H1 (cell line): ENCODE data around the gene GRM1. TPM values are rescaled to one million over a fixed set of nuclear protein-coding genes. Genes with fewer than 3 reads are reported as not detected.

Experiments
- CTCF ChIA-PET: fragments of 300-600 bp; sonication (Branson Sonifier 250); formaldehyde crosslinking; loops from one replicate; lab custom pipeline; 2021; ENCODE audit not compliant: partially characterized antibody; lab: Charles Lee
- POLR2A ChIA-PET: fragments of 300-600 bp; sonication (Branson Sonifier 250); formaldehyde crosslinking; loops from one replicate; lab custom pipeline; 2021; ENCODE audit warnings: inconsistent platforms; ENCODE audit not compliant: partially characterized antibody; lab: Charles Lee
- DNase-seq, 2 experiments: peaks; one replicate each; pipeline versions ENCODE4 v3.0.0 to v3.0.0-alpha.2; 2010 to 2022; ENCODE audit warnings: low spot score in 2 of 2, low read depth in 1 of 2, mixed read lengths in 1 of 2
- FAIRE-seq: peaks from 2 replicates; lab custom pipeline; 2011; peaks lifted over from hg19 to GRCh38; lab: Jason Lieb, UNC
- H2AFZ ChIP-seq: 2 replicates; pipeline ENCODE4 v1.8.1; 2012; ENCODE audit warnings: low read length, inconsistent platforms
- H2AK5ac ChIP-seq: 2 replicates; pipeline ENCODE4 v1.6.1; 2013; ENCODE audit warnings: low read depth, low read length
- H2BK120ac ChIP-seq: replicated peaks from 2 replicates; pipeline ENCODE3; 2013; ENCODE audit warnings: low read depth, low read length, inconsistent platforms
- H2BK12ac ChIP-seq: 2 replicates; pipeline ENCODE4 v1.6.1; 2013; ENCODE audit warnings: low read depth, low read length
- H2BK15ac ChIP-seq: 2 replicates; pipeline ENCODE4 v1.6.1; 2013; ENCODE audit warnings: low read length
- H2BK20ac ChIP-seq: 2 replicates; pipeline ENCODE4 v1.6.1; 2013; ENCODE audit warnings: low read length
- H2BK5ac ChIP-seq: 2 replicates; pipeline ENCODE4 v1.6.1; 2013; ENCODE audit warnings: low read depth, low read length
- H3K14ac ChIP-seq: 2 replicates; pipeline ENCODE4 v1.6.1; 2013; ENCODE audit warnings: inconsistent platforms; ENCODE audit not compliant: insufficient read length
- H3K18ac ChIP-seq: 2 replicates; pipeline ENCODE4 v1.6.1; 2013; ENCODE audit warnings: low read length; ENCODE audit errors: extremely low read depth
- H3K23ac ChIP-seq: 2 replicates; pipeline ENCODE4 v1.6.1; 2013; ENCODE audit warnings: inconsistent platforms; ENCODE audit not compliant: insufficient read length
- H3K23me2 ChIP-seq: 2 replicates; pipeline ENCODE4 v1.6.1; 2013; ENCODE audit warnings: low read depth, low read length
- H3K27ac ChIP-seq: 2 replicates; pipeline ENCODE4 v1.6.1; 2011; ENCODE audit warnings: low read depth, low read length, inconsistent platforms
- H3K27me3 ChIP-seq, 4 experiments: replicated peaks in 1 of 4; 1 replicate in 1 of 4; 2 replicates in 3 of 4; pipeline versions ENCODE4 v1.6.1 to v1.8.1; 2011 to 2013; ENCODE audit warnings: low read length in 3 of 4, mild to moderate bottlenecking in 3 of 4, inconsistent platforms in 2 of 4, mixed read lengths in 2 of 4, moderate library complexity in 1 of 4; ENCODE audit not compliant: control insufficient read depth in 3 of 4, insufficient read depth in 3 of 4; ENCODE audit errors: extremely low read depth in 1 of 4
- H3K36me3 ChIP-seq, 4 experiments: 2 replicates each; pipeline versions ENCODE4 v1.6.1 to v1.8.1; 2011 to 2013; ENCODE audit warnings: mild to moderate bottlenecking in 4 of 4, low read length in 3 of 4, moderate library complexity in 2 of 4, control low read depth in 1 of 4, inconsistent platforms in 1 of 4; ENCODE audit not compliant: insufficient read depth in 4 of 4, control insufficient read depth in 2 of 4
- H3K4ac ChIP-seq: replicated peaks from 2 replicates; pipeline ENCODE3; 2013; ENCODE audit warnings: low read length, low read depth, mixed read lengths, inconsistent platforms; ENCODE audit not compliant: insufficient read length
- H3K4me1 ChIP-seq, 4 experiments: replicated peaks in 1 of 4; 1 replicate in 1 of 4; 2 replicates in 3 of 4; pipeline versions ENCODE4 v1.6.1 to v1.8.1; 2011 to 2013; ENCODE audit warnings: low read length in 3 of 4, inconsistent platforms in 2 of 4, mixed read lengths in 1 of 4; ENCODE audit not compliant: insufficient read depth in 4 of 4, control insufficient read depth in 3 of 4
- H3K4me2 ChIP-seq, 2 experiments: 2 replicates each; pipeline versions ENCODE4 v1.6.1 to v1.8.1; 2011 to 2013; ENCODE audit warnings: low read depth in 2 of 2, low read length in 2 of 2, control low read depth in 1 of 2, inconsistent platforms in 1 of 2, mild to moderate bottlenecking in 1 of 2; ENCODE audit not compliant: insufficient read depth in 1 of 2
- H3K4me3 ChIP-seq, 4 experiments: fragments of 200-600, 300-600 bp in 1 of 4; sonication (generic), shearing (Covaris generic), sonication (Bioruptor Twin) in 1 of 4; 2 replicates each; pipeline versions ENCODE4 v1.5.1 to v1.8.1; 2011 to 2016; ENCODE audit warnings: low read length in 4 of 4, low read depth in 3 of 4, control low read depth in 2 of 4, inconsistent platforms in 2 of 4, mild to moderate bottlenecking in 2 of 4, mixed read lengths in 1 of 4, moderate library complexity in 1 of 4; ENCODE audit not compliant: insufficient read depth in 2 of 4; ENCODE audit errors: extremely low read depth in 1 of 4
- H3K56ac ChIP-seq: replicated peaks from 2 replicates; pipeline ENCODE3; 2013; ENCODE audit warnings: low read depth, mild to moderate bottlenecking, mixed read lengths, low read length, inconsistent platforms; ENCODE audit not compliant: insufficient read length
- H3K79me1 ChIP-seq: 2 replicates; pipeline ENCODE4 v1.6.1; 2013; ENCODE audit warnings: low read depth, low read length, control low read depth
- H3K79me2 ChIP-seq, 2 experiments: 2 replicates each; pipeline versions ENCODE4 v1.6.1 to v1.8.1; 2012 to 2013; ENCODE audit warnings: low read length in 2 of 2, mild to moderate bottlenecking in 2 of 2, inconsistent platforms in 1 of 2; ENCODE audit not compliant: insufficient read depth in 2 of 2, control insufficient read depth in 1 of 2
- H3K9ac ChIP-seq, 4 experiments: replicated peaks in 1 of 4; 1 replicate in 1 of 4; 2 replicates in 3 of 4; pipeline versions ENCODE4 v1.6.1 to v1.8.1; 2011 to 2013; ENCODE audit warnings: low read depth in 3 of 4, low read length in 3 of 4, control low read depth in 2 of 4, mild to moderate bottlenecking in 2 of 4, moderate library complexity in 2 of 4, inconsistent platforms in 1 of 4; ENCODE audit errors: extremely low read depth in 1 of 4
- H3K9me3 ChIP-seq, 2 experiments: 2 replicates each; pipeline versions ENCODE4 v1.6.1 to v1.8.1; 2012 to 2013; ENCODE audit warnings: mild to moderate bottlenecking in 2 of 2, moderate library complexity in 2 of 2, control low read depth in 1 of 2, inconsistent platforms in 1 of 2, low read depth in 1 of 2, low read length in 1 of 2, mixed read lengths in 1 of 2; ENCODE audit not compliant: insufficient read depth in 2 of 2
- H4K20me1 ChIP-seq, 2 experiments: replicated peaks in 1 of 2; 2 replicates each; pipeline versions ENCODE3 to v1.8.1; 2011 to 2013; ENCODE audit warnings: inconsistent platforms in 2 of 2, low read length in 2 of 2, mild to moderate bottlenecking in 1 of 2; ENCODE audit not compliant: insufficient read depth in 2 of 2, control insufficient read depth in 1 of 2
- H4K5ac ChIP-seq: 2 replicates; pipeline ENCODE4 v1.6.1; 2013; ENCODE audit warnings: low read length, low read depth, mixed read lengths, inconsistent platforms; ENCODE audit not compliant: insufficient read length
- H4K8ac ChIP-seq: 2 replicates; pipeline ENCODE4 v1.8.0; 2013; ENCODE audit warnings: mild to moderate bottlenecking, moderate library complexity, low read length, inconsistent platforms; ENCODE audit not compliant: insufficient read depth; ENCODE audit errors: extremely low read depth
- H4K91ac ChIP-seq: replicated peaks from 2 replicates; pipeline ENCODE3; 2013; ENCODE audit warnings: low read length, mixed read lengths, inconsistent platforms; ENCODE audit not compliant: insufficient read length
- ATF3 ChIP-seq: IDR thresholded peaks from 2 replicates; pipeline ENCODE4 v1.6.1; 2011; ENCODE audit warnings: low read depth, mild to moderate bottlenecking, low read length; ENCODE audit not compliant: insufficient read depth
- CEBPB ChIP-seq: IDR thresholded peaks from 2 replicates; pipeline ENCODE4 v1.6.1; 2012; ENCODE audit warnings: low read depth, low read length
- GTF2F1 ChIP-seq: IDR thresholded peaks from 2 replicates; pipeline ENCODE4 v1.6.1; 2012; ENCODE audit warnings: low read depth, low read length, improper control_type of control experiment, borderline replicate concordance
- HDAC6 ChIP-seq: IDR thresholded peaks from one replicate; pipeline ENCODE4 v1.7.1; 2012; ENCODE audit warnings: low read depth, mild to moderate bottlenecking, inconsistent platforms, low read length, moderate library complexity
- POLR2AphosphoS5 ChIP-seq: IDR thresholded peaks from 2 replicates; pipeline ENCODE4 v1.6.1; 2011; ENCODE audit warnings: low read depth, low read length
- RBBP5 ChIP-seq: IDR thresholded peaks from 2 replicates; pipeline ENCODE4 v1.7.1; 2012; ENCODE audit warnings: low read depth, mild to moderate bottlenecking, inconsistent platforms, low read length, moderate library complexity, borderline replicate concordance
- SIN3A ChIP-seq, 2 experiments: IDR thresholded peaks in 1 of 2; conservative IDR thresholded peaks in 1 of 2; 2 replicates each; pipeline ENCODE4 v1.6.1; 2011 to 2012; ENCODE audit warnings: low read length in 2 of 2, improper control_type of control experiment in 1 of 2, low read depth in 1 of 2, mild to moderate bottlenecking in 1 of 2
- TCF12 ChIP-seq: IDR thresholded peaks from 2 replicates; pipeline ENCODE4 v1.6.1; 2011; ENCODE audit warnings: low read depth, mild to moderate bottlenecking, low read length
- ZNF274 ChIP-seq: IDR thresholded peaks from 2 replicates; pipeline ENCODE4 v1.7.0; 2012; ENCODE audit warnings: low read length, borderline replicate concordance; ENCODE audit errors: extremely low read depth
- WGBS, 2 experiments: shearing (Covaris generic) in 1 of 2; methylation state at CpG; one replicate each; pipeline versions ENCODE4 v1.1.6 to v1.1.7; 2013 to 2015; ENCODE audit warnings: low lambda C conversion rate in 2 of 2, mixed read lengths in 2 of 2, inconsistent platforms in 1 of 2, low coverage in 1 of 2, missing lambda C conversion rate in 1 of 2; ENCODE audit not compliant: insufficient replicate concordance in 2 of 2, insufficient coverage in 1 of 2, insufficient read length in 1 of 2; ENCODE audit errors: extremely low coverage in 1 of 2, missing lambda C conversion rate in 1 of 2; 5-methylcytosine and 5-hydroxymethylcytosine counted together
- polyA plus RNA-seq, 7 experiments: library from polyadenylated mRNA; depleted of rRNA in 3 of 7; stranded (reverse) in 5 of 7; unstranded in 2 of 7; fragments of >200 nt in 5 of 7; fragments of 200-250 nt in 2 of 7; gene quantifications; 1 replicate in 5 of 7; 2 replicates in 1 of 7; 4 replicates in 1 of 7; pipeline versions ENCODE4 v1.2.1 to v1.2.3, GENCODE V29; 2011 to 2013; ENCODE audit warnings: missing spikeins in 2 of 7, mixed read lengths in 2 of 7
- total RNA-seq: library from RNA; stranded (reverse); fragmentation: NEBNext Ultra II Directional; extraction: Animal tissue kit (Norgen Biotek cat#: 25700); gene quantifications from 2 replicates; pipeline ENCODE4 v1.2.1, GENCODE V29; 2021

Gene GRM1
- total and polyA plus RNA-seq, 2 of the 8 experiments (the other 6 are each of a cell fraction or from before 2014, with no cell fraction given): 0.15 to 1.3 TPM

GRCh38 chr6:146090474-146090873, 61.6 kb downstream of the GRM1 start:
- Histone ChIP-seq H2BK12ac (no peak overlapping the region), H3K4me1 (peaks cover 0 to 5% (median 1%) of the 10 kb centered on the region in 4 experiments; a peak in 3 of 7 replicates), H3K9ac (no peak overlapping the region), H3K18ac (no peak overlapping the region), H3K23ac (no peak overlapping the region), H3K23me2 (no peaks in the 10 kb centered on the region), H4K5ac (no peak overlapping the region), H3K36me3 (no peaks in the 10 kb centered on the region), H3K56ac (no peak overlapping the region), H3K14ac (no peak overlapping the region), H2AFZ (no peak overlapping the region), H3K27ac (no peak overlapping the region), H2BK5ac (no peak overlapping the region), H2BK120ac (no peak overlapping the region), H4K8ac (no peak overlapping the region), H3K4me2 (no peak overlapping the region), H2BK15ac (no peak overlapping the region), H3K4me3 (no peak overlapping the region), H3K79me2 (no peaks in the 10 kb centered on the region), H3K4ac (no peak overlapping the region), H3K9me3 (no peaks in the 10 kb centered on the region), H3K27me3 (no peaks in the 10 kb centered on the region), H3K79me1 (no peaks in the 10 kb centered on the region), H2AK5ac (no peak overlapping the region), H2BK20ac (no peak overlapping the region), H4K20me1 (no peaks in the 10 kb centered on the region), H4K91ac (no peak overlapping the region)
- TF ChIP-seq TCF12: no peak
- TF ChIP-seq ATF3: no peak
- TF ChIP-seq CEBPB: no peak
- no peak for TF ChIP-seq RBBP5
- no peak for TF ChIP-seq HDAC6
- TF ChIP-seq POLR2AphosphoS5: no peak
- TF ChIP-seq SIN3A (conservative IDR thresholded peaks at IDR 0.05 in 1 of 2, IDR thresholded peaks at IDR 0.05 in 1 of 2; ENCODE audit: low read depth in 1 of 2, low read length in 2 of 2): no peak
- no peak for TF ChIP-seq ZNF274
- no peak for TF ChIP-seq GTF2F1
- FAIRE-seq (no peak), DNase-seq (no peak)
- WGBS, 2 experiments: 84% methylated on average over 3 of the region's 3 CpGs; no CpG with 5 or more reads in 1 of the 2 experiments
- CTCF ChIA-PET: interaction anchor here (0.9 to 1.4 kb wide), 2 partner anchors 20 to 73 kb away, joined by 3 read pairs; no protein-coding TSS in a partner anchor
- POLR2A ChIA-PET: no interaction called here
